Measurements from ENCODE around the gene TMEM132C. TPM values are rescaled to one million over a fixed set of nuclear protein-coding genes. Genes with fewer than 3 reads are reported as not detected.

The TMEM132C gene
- total RNA-seq, 4 donors from 2014 or later: 1.2 to 3.8 (median 2.3) TPM

- H3K27me3 ChIP-seq: peaks cover 66% of the 10 kb centered on the region
- no peak overlapping the region for H3K27ac ChIP-seq
- TF ChIP-seq POLR2A (IDR thresholded peaks at IDR 0.05): no peak
- peak overlapping the region; percentile 49 for H3K4me3 ChIP-seq
- WGBS: 0% methylated on average over 5 of the region's 51 CpGs
- H3K36me3 ChIP-seq: no peaks in the 10 kb centered on the region
- H3K4me1 ChIP-seq: peaks cover 30% of the 10 kb centered on the region
- H3K9me3 ChIP-seq: no peaks in the 10 kb centered on the region
- DNase-seq (ENCODE audit: low spot score in 2 of 2): no peak
Observed at GRCh38 chr12:128267651-128268378, 845 bp downstream of the TMEM132C start.

GRCh38 chr12:128268379-128268995 lies 1.5 kb downstream of the TMEM132C start:
- peaks cover 61% of the 10 kb centered on the region for H3K27me3 ChIP-seq
- TF ChIP-seq CTCF (IDR thresholded peaks at IDR 0.05): no peak
- no peak for TF ChIP-seq EP300 (IDR thresholded peaks at IDR 0.05)
- no peak for TF ChIP-seq POLR2A (IDR thresholded peaks at IDR 0.05)
- TF ChIP-seq POLR2AphosphoS5 (IDR thresholded peaks at IDR 0.05): no peak
- H3K36me3 ChIP-seq: no peaks in the 10 kb centered on the region
- 1% methylated on average over 16 of the region's 32 CpGs for WGBS
- H3K27ac ChIP-seq: no peak overlapping the region
- H3K4me3 ChIP-seq: peak overlapping the region; percentile 49
- H3K4me1 ChIP-seq: peaks cover 30% of the 10 kb centered on the region
- DNase-seq (ENCODE audit: low spot score in 2 of 2): no peak
- no peaks in the 10 kb centered on the region for H3K9me3 ChIP-seq

GRCh38 chr12:128269181-128269591 lies 2.2 kb downstream of the TMEM132C start:
- 1% methylated on average over 10 of the region's 10 CpGs for WGBS
- H3K4me3 ChIP-seq: peak overlapping the region; percentile 49

GRCh38 chr12:128276471-128276870 lies 9.5 kb downstream of the TMEM132C start:
- H3K27ac ChIP-seq: no peak overlapping the region
- 72% methylated on average over 4 of the region's 4 CpGs for WGBS
- H3K36me3 ChIP-seq: no peaks in the 10 kb centered on the region
- H3K9me3 ChIP-seq: peaks cover 4% of the 10 kb centered on the region
- no peak for TF ChIP-seq POLR2A (IDR thresholded peaks at IDR 0.05)
- TF ChIP-seq EP300 (IDR thresholded peaks at IDR 0.05): no peak
- TF ChIP-seq CTCF (IDR thresholded peaks at IDR 0.05): no peak
- TF ChIP-seq POLR2AphosphoS5 (IDR thresholded peaks at IDR 0.05): no peak
- no peaks in the 10 kb centered on the region for H3K27me3 ChIP-seq
- H3K4me1 ChIP-seq: no peaks in the 10 kb centered on the region
- no peak overlapping the region for H3K4me3 ChIP-seq
- no peak for DNase-seq (ENCODE audit: low spot score in 2 of 2)

More at GRCh38 chr12:128269181-128269591, 2.2 kb downstream of the TMEM132C start:
- DNase-seq (ENCODE audit: low spot score in 2 of 2): no peak
- Histone ChIP-seq H3K9me3 (peaks cover 4% of the 10 kb centered on the region), H3K27ac (no peak overlapping the region), H3K4me1 (peaks cover 30% of the 10 kb centered on the region), H3K27me3 (peaks cover 57% of the 10 kb centered on the region), H3K36me3 (no peaks in the 10 kb centered on the region)
- TF ChIP-seq POLR2AphosphoS5 (IDR thresholded peaks at IDR 0.05): no peak
- TF ChIP-seq CTCF (IDR thresholded peaks at IDR 0.05): no peak
- TF ChIP-seq EP300 (IDR thresholded peaks at IDR 0.05): no peak
- no peak for TF ChIP-seq POLR2A (IDR thresholded peaks at IDR 0.05)

GRCh38 chr12:128286970-128287369 lies 20.0 kb downstream of the TMEM132C start:
- H3K9me3 ChIP-seq: no peaks in the 10 kb centered on the region
- no peak for TF ChIP-seq POLR2A (IDR thresholded peaks at IDR 0.05)
- no peak for TF ChIP-seq CTCF (IDR thresholded peaks at IDR 0.05)
- no peak for TF ChIP-seq POLR2AphosphoS5 (IDR thresholded peaks at IDR 0.05)
- TF ChIP-seq EP300 (IDR thresholded peaks at IDR 0.05): no peak
- no peak overlapping the region for H3K4me3 ChIP-seq
- no peaks in the 10 kb centered on the region for H3K36me3 ChIP-seq
- no peak overlapping the region for H3K27ac ChIP-seq
- 56% methylated on average over 1 of the region's 1 CpG for WGBS
- H3K27me3 ChIP-seq: no peaks in the 10 kb centered on the region
- DNase-seq (ENCODE audit: low spot score in 2 of 2): peak in 1 of 2 donors; percentile 75
- peaks cover 5% of the 10 kb centered on the region for H3K4me1 ChIP-seq
